ENCODE results near the gene RDH5. TPM values are rescaled to one million over a fixed set of nuclear protein-coding genes. Genes with fewer than 3 reads are reported as not detected.
A peak's percentile ranks its signal among the peaks of the same experiment; 100 is the strongest.

Gene RDH5
- total and polyA plus RNA-seq, 2 of the 13 experiments (the other 11 are each of a cell fraction or from before 2014, with no cell fraction given) = 2.6 to 5.7 TPM

DNA sequence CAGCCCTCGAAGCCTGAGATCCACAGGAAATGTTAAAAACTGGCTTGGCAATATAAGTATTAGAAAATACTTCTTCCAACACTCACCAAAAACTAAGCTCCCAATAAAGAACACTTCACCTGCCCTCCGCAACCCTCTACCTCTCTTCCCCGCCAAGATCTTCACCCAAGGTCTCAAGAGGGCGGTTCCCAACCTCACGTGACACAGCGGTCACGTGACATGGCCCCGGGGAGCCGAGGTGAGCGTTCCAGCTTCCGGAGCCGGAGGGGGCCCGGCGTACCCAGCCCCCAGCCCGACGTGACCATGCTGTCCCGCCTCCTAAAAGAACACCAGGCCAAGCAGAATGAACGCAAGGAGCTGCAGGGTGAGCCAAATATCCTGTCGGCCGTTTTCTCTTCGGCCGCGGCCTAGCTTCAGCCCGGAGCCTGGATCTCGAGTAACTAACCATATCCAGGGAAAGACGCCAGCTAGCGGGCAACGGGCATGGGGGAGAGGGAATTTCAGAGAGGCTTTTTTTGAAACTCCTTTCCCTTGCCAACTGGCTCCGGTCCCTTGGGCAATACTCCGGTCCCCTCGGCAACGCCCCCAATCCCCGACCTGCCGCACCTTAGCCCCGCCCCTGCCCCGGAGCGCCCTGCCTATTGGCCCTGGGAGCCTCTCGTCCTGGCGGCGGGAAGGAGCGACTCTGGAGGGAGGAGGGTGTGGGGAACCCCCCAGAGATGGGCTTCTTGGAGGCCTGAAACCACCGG lies 4.2 kb upstream of the RDH5 start, which contains the start of gene BLOC1S1 (continued):
- no peak for TF ChIP-seq ZNF703 (CRISPR knock-in tag; IDR thresholded peaks at IDR 0.05; ENCODE audit: borderline replicate concordance)
- TF ChIP-seq, protein P1, sequence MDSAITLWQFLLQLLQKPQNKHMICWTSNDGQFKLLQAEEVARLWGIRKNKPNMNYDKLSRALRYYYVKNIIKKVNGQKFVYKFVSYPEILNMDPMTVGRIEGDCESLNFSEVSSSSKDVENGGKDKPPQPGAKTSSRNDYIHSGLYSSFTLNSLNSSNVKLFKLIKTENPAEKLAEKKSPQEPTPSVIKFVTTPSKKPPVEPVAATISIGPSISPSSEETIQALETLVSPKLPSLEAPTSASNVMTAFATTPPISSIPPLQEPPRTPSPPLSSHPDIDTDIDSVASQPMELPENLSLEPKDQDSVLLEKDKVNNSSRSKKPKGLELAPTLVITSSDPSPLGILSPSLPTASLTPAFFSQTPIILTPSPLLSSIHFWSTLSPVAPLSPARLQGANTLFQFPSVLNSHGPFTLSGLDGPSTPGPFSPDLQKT (CRISPR knock-in tag; IDR thresholded peaks at IDR 0.05; ENCODE audit: borderline replicate concordance) = no peak
- no peak for TF ChIP-seq RORA (CRISPR knock-in tag; IDR thresholded peaks at IDR 0.05)
- TF ChIP-seq, protein P2, sequence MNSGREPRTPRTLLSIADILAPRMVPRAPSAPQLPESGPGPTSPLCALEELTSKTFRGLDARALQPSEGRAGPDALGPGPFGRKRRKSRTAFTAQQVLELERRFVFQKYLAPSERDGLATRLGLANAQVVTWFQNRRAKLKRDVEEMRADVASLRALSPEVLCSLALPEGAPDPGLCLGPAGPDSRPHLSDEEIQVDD (CRISPR knock-in tag; IDR thresholded peaks at IDR 0.05; ENCODE audit: borderline replicate concordance) = no peak
- TF ChIP-seq KAT8 (CRISPR knock-in tag; IDR thresholded peaks at IDR 0.05) = peak; percentile 100
- TF ChIP-seq ZNF768 (CRISPR knock-in tag; IDR thresholded peaks at IDR 0.05) = peak; percentile 66
- TF ChIP-seq AKAP8 (CRISPR knock-in tag; IDR thresholded peaks at IDR 0.05) = no peak; the same call in 1 of the 2 replicates
- TF ChIP-seq, protein P3, sequence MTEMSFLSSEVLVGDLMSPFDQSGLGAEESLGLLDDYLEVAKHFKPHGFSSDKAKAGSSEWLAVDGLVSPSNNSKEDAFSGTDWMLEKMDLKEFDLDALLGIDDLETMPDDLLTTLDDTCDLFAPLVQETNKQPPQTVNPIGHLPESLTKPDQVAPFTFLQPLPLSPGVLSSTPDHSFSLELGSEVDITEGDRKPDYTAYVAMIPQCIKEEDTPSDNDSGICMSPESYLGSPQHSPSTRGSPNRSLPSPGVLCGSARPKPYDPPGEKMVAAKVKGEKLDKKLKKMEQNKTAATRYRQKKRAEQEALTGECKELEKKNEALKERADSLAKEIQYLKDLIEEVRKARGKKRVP (CRISPR knock-in tag; IDR thresholded peaks at IDR 0.05) = peak in 1 of 2 experiments; percentile 43; a peak in 1 of 4 replicates
- TF ChIP-seq ZNF367 (CRISPR knock-in tag; IDR thresholded peaks at IDR 0.05; ENCODE audit: borderline replicate concordance) = no peak
- TF ChIP-seq IKZF4 (CRISPR knock-in tag; IDR thresholded peaks at IDR 0.05; ENCODE audit: borderline replicate concordance, low read depth, not compliant biosample characterization) = peak; percentile 82
- no peak for TF ChIP-seq ZNF850 (CRISPR knock-in tag; conservative IDR thresholded peaks at IDR 0.05)
- no peak for TF ChIP-seq STAT6 (CRISPR knock-in tag; IDR thresholded peaks at IDR 0.05; ENCODE audit: borderline replicate concordance)
- 0 out of 2 replicates have a peak, but pooled peaks have one; percentile 23 for TF ChIP-seq ZNF616 (CRISPR knock-in tag; IDR thresholded peaks at IDR 0.05; ENCODE audit: low read depth)
- TF ChIP-seq, protein P4, sequence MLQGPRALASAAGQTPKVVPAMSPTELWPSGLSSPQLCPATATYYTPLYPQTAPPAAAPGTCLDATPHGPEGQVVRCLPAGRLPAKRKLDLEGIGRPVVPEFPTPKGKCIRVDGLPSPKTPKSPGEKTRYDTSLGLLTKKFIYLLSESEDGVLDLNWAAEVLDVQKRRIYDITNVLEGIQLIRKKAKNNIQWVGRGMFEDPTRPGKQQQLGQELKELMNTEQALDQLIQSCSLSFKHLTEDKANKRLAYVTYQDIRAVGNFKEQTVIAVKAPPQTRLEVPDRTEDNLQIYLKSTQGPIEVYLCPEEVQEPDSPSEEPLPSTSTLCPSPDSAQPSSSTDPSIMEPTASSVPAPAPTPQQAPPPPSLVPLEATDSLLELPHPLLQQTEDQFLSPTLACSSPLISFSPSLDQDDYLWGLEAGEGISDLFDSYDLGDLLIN (CRISPR knock-in tag; IDR thresholded peaks at IDR 0.05; ENCODE audit: borderline replicate concordance) = no peak
- TF ChIP-seq IRX3 (CRISPR knock-in tag; IDR thresholded peaks at IDR 0.05; ENCODE audit: borderline replicate concordance, low read depth) = 0 out of 2 replicates have a peak, but pooled peaks have one; percentile 49
- no peak for TF ChIP-seq HNRNPH1 (optimal IDR thresholded peaks at IDR 0.05; ENCODE audit: low read depth, low read length)
- no peak for TF ChIP-seq SP1 (IDR thresholded peaks at IDR 0.05)
- peak; percentile 95 for TF ChIP-seq SP1 (CRISPR knock-in tag; IDR thresholded peaks at IDR 0.05)
- peak; percentile 55 to 60 for TF ChIP-seq POLR2A (IDR thresholded peaks at IDR 0.05; ENCODE audit: insufficient read depth in 1 of 2, low read depth in 2 of 2, low read length in 2 of 2)
- TF ChIP-seq TIGD3 (CRISPR knock-in tag; IDR thresholded peaks at IDR 0.05; ENCODE audit: borderline replicate concordance) = no peak
- TF ChIP-seq REL (CRISPR knock-in tag; conservative IDR thresholded peaks at IDR 0.05) = no peak; the same call in 1 of the 2 replicates
